H9 (cell line): Measurements from ENCODE around the gene BCKDHA. TPM values are rescaled to one million over a fixed set of nuclear protein-coding genes. Genes with fewer than 3 reads are reported as not detected.

Source experiments
- DNase-seq: peaks from one replicate; pipeline ENCODE4 v3.0.0-alpha.2; 2017
- H2AFZ ChIP-seq: one replicate; pipeline ENCODE4 v1.6.1; 2013; ENCODE audit warnings: mild to moderate bottlenecking, low read length, control low read depth, moderate library complexity
- H2AK5ac ChIP-seq: 2 replicates; pipeline ENCODE4 v1.6.1; 2013; ENCODE audit warnings: low read length, control low read depth, mixed read lengths; ENCODE audit not compliant: insufficient read length
- H2BK120ac ChIP-seq: one replicate; pipeline ENCODE4 v1.6.1; 2013; ENCODE audit warnings: low read depth, mild to moderate bottlenecking, low read length, control low read depth, inconsistent platforms; ENCODE audit not compliant: poor library complexity, severe bottlenecking
- H2BK12ac ChIP-seq: 2 replicates; pipeline ENCODE4 v1.6.1; 2013; ENCODE audit warnings: low read length, control low read depth, mixed read lengths, low read depth; ENCODE audit not compliant: insufficient read length
- H2BK15ac ChIP-seq: 2 replicates; pipeline ENCODE4 v1.6.1; 2013; ENCODE audit warnings: low read depth, low read length, control low read depth
- H2BK20ac ChIP-seq: one replicate; pipeline ENCODE4 v1.6.1; 2013; ENCODE audit warnings: low read depth, mild to moderate bottlenecking, low read length, control low read depth, inconsistent platforms; ENCODE audit not compliant: poor library complexity, severe bottlenecking
- H2BK5ac ChIP-seq: 2 replicates; pipeline ENCODE4 v1.6.1; 2013; ENCODE audit warnings: low read length, control low read depth, mixed read lengths; ENCODE audit not compliant: insufficient read length
- H3K14ac ChIP-seq: 2 replicates; pipeline ENCODE4 v1.6.1; 2013; ENCODE audit warnings: low read length, control low read depth; ENCODE audit not compliant: insufficient read depth
- H3K18ac ChIP-seq: 2 replicates; pipeline ENCODE4 v1.6.1; 2013; ENCODE audit warnings: low read depth, mild to moderate bottlenecking, mixed read lengths, low read length, control low read depth; ENCODE audit not compliant: insufficient read length
- H3K23ac ChIP-seq: 2 replicates; pipeline ENCODE4 v1.6.1; 2013; ENCODE audit warnings: low read length, control low read depth, mixed read lengths, low read depth; ENCODE audit not compliant: insufficient read length
- H3K23me2 ChIP-seq: 2 replicates; pipeline ENCODE4 v1.6.1; 2013; ENCODE audit warnings: low read depth, mild to moderate bottlenecking, mixed read lengths, low read length, control low read depth; ENCODE audit not compliant: insufficient read length, poor library complexity, severe bottlenecking
- H3K27ac ChIP-seq: 2 replicates; pipeline ENCODE4 v1.5.1; 2013; ENCODE audit warnings: low read length, control low read depth, mixed read lengths, low read depth; ENCODE audit not compliant: insufficient read length
- H3K27me3 ChIP-seq: 2 replicates; pipeline ENCODE4 v1.6.1; 2013; ENCODE audit warnings: low read length, control low read depth, inconsistent platforms; ENCODE audit not compliant: insufficient read depth
- H3K4ac ChIP-seq: 2 replicates; pipeline ENCODE4 v1.6.1; 2013; ENCODE audit warnings: low read depth, mild to moderate bottlenecking, control low read depth, inconsistent platforms, low read length, moderate library complexity
- H3K4me1 ChIP-seq: 2 replicates; pipeline ENCODE4 v1.6.1; 2013; ENCODE audit warnings: low read length, control low read depth, inconsistent platforms; ENCODE audit not compliant: insufficient read depth
- H3K4me2 ChIP-seq: 2 replicates; pipeline ENCODE4 v1.6.1; 2013; ENCODE audit warnings: low read length, control low read depth, mixed read lengths; ENCODE audit not compliant: insufficient read length, insufficient read depth
- H3K56ac ChIP-seq: 2 replicates; pipeline ENCODE4 v1.6.1; 2013; ENCODE audit warnings: low read depth, mild to moderate bottlenecking, mixed read lengths, low read length, control low read depth; ENCODE audit not compliant: insufficient read length
- H3K79me1 ChIP-seq: 2 replicates; pipeline ENCODE4 v1.6.1; 2013; ENCODE audit warnings: low read depth, mild to moderate bottlenecking, moderate library complexity, low read length, control low read depth, inconsistent platforms; ENCODE audit not compliant: insufficient read depth, poor library complexity, severe bottlenecking
- H3K79me2 ChIP-seq: 2 replicates; pipeline ENCODE4 v1.6.1; 2013; ENCODE audit warnings: low read length, control low read depth, inconsistent platforms; ENCODE audit not compliant: insufficient read depth
- H3K9ac ChIP-seq: 2 replicates; pipeline ENCODE4 v1.6.1; 2013; ENCODE audit warnings: low read length, control low read depth, mixed read lengths; ENCODE audit not compliant: insufficient read length; ENCODE audit errors: extremely low read depth
- H3K9me3 ChIP-seq: one replicate; pipeline ENCODE4 v1.6.1; 2013; ENCODE audit warnings: low read depth, low read length, inconsistent platforms; ENCODE audit not compliant: control insufficient read depth
- H3T11ph ChIP-seq: one replicate; pipeline ENCODE4 v1.6.1; 2013; ENCODE audit warnings: mild to moderate bottlenecking, low read length, control low read depth, inconsistent platforms
- H4K20me1 ChIP-seq: one replicate; pipeline ENCODE4 v1.6.1; 2013; ENCODE audit not compliant: control insufficient read depth, insufficient read length, insufficient read depth
- H4K5ac ChIP-seq: 2 replicates; pipeline ENCODE4 v1.6.1; 2013; ENCODE audit warnings: low read depth, mild to moderate bottlenecking, mixed read lengths, low read length, control low read depth; ENCODE audit not compliant: insufficient read length
- H4K8ac ChIP-seq: replicated peaks from 2 replicates; pipeline ENCODE4 v1.6.1; 2013; ENCODE audit warnings: low read length, control low read depth, mixed read lengths, low read depth; ENCODE audit not compliant: insufficient read length
- H4K91ac ChIP-seq: 2 replicates; pipeline ENCODE4 v1.6.1; 2013; ENCODE audit warnings: low read depth, mild to moderate bottlenecking, moderate library complexity, mixed read lengths, low read length, control low read depth; ENCODE audit not compliant: insufficient read length
- H3K27ac Mint-ChIP-seq, 3 experiments: 2 replicates in 2 of 3; 3 replicates in 1 of 3; pipeline ENCODE4 v1.8.0; 2020 to 2021; ENCODE audit warnings: mixed read lengths in 3 of 3, mild to moderate bottlenecking in 1 of 3, moderate library complexity in 1 of 3
- H3K27me3 Mint-ChIP-seq: 2 replicates; pipeline ENCODE4 v1.8.0; 2021; ENCODE audit warnings: low read depth, mild to moderate bottlenecking, moderate library complexity, mixed read lengths
- H3K36me3 Mint-ChIP-seq, 3 experiments: 2 replicates in 2 of 3; 3 replicates in 1 of 3; pipeline ENCODE4 v1.8.0; 2020 to 2021; ENCODE audit warnings: low read depth in 3 of 3, mixed read lengths in 3 of 3; ENCODE audit not compliant: insufficient read depth in 1 of 3
- H3K4me1 Mint-ChIP-seq, 2 experiments: 2 replicates each; pipeline ENCODE4 v1.8.0; 2020; ENCODE audit warnings: mixed read lengths in 2 of 2
- H3K4me3 Mint-ChIP-seq, 2 experiments: 2 replicates in 1 of 2; 3 replicates in 1 of 2; pipeline ENCODE4 v1.8.0; 2020 to 2021; ENCODE audit warnings: mild to moderate bottlenecking in 2 of 2, mixed read lengths in 2 of 2, moderate library complexity in 1 of 2
- H3K9me3 Mint-ChIP-seq, 2 experiments: 2 replicates in 1 of 2; 3 replicates in 1 of 2; pipeline ENCODE4 v1.8.0; 2020; ENCODE audit warnings: mild to moderate bottlenecking in 2 of 2, mixed read lengths in 2 of 2, moderate library complexity in 1 of 2
- CTCF ChIP-seq: fragments of 200-600 bp; sonication (generic); conservative IDR thresholded peaks from 3 replicates; pipeline ENCODE4 v1.8.0; 2021; ENCODE audit warnings: antibody characterized with exemption, mild to moderate bottlenecking
- WGBS: extraction: QIAGEN DNeasy Blood & Tissue Kit; methylation state at CpG from one replicate; pipeline ENCODE4 v1.1.7; 2013; ENCODE audit warnings: missing lambda C conversion rate, low lambda C conversion rate, mixed read lengths; ENCODE audit not compliant: insufficient read length; ENCODE audit errors: extremely low coverage; 5-methylcytosine and 5-hydroxymethylcytosine counted together
- total RNA-seq: library from RNA; stranded (reverse); gene quantifications from 2 replicates; pipeline ENCODE4 v1.2.1, GENCODE V29; 2021

The BCKDHA gene
- total RNA-seq, 1 experiment from 2014 or later: 21.1 TPM

- H2BK12ac ChIP-seq: no peak overlapping the region
- H3K27me3 ChIP-seq: no peaks in the 10 kb centered on the region
- DNase-seq: no peak
- H2AK5ac ChIP-seq: no peak overlapping the region
- no peak overlapping the region for H3K14ac ChIP-seq
- no peak overlapping the region for H4K5ac ChIP-seq
- TF ChIP-seq CTCF: no peak
- Mint-ChIP-seq H3K36me3 (no peaks in the 10 kb centered on the region), H3K9me3 (peaks cover 2 to 13% of the 10 kb centered on the region in 2 experiments; a peak in 2 of 5 replicates), H3K4me3 (no peak overlapping the region), H3K27ac (no peak overlapping the region), H3K4me1 (no peaks in the 10 kb centered on the region; a peak in 1 of 4 replicates), H3K27me3 (peaks cover 21% of the 10 kb centered on the region)
- no peak overlapping the region for H4K91ac ChIP-seq
- no peaks in the 10 kb centered on the region for H3K23me2 ChIP-seq
- H3K4me1 ChIP-seq: no peaks in the 10 kb centered on the region; the same call in 1 of the 2 replicates
- no peak overlapping the region for H3K4me2 ChIP-seq
- no peak overlapping the region for H2BK15ac ChIP-seq
- H2BK120ac ChIP-seq: no peak overlapping the region
- H3K9ac ChIP-seq: no peak overlapping the region
- no peaks in the 10 kb centered on the region for H4K20me1 ChIP-seq
- no peaks in the 10 kb centered on the region for H3K9me3 ChIP-seq
- WGBS: no CpG with 5 or more reads among the region's 5 CpGs
- no peak overlapping the region for H3K18ac ChIP-seq
- no peak overlapping the region for H2BK5ac ChIP-seq
- H3K4ac ChIP-seq: no peak overlapping the region
- no peak overlapping the region for H3T11ph ChIP-seq
- H3K79me1 ChIP-seq: no peaks in the 10 kb centered on the region
- no peak overlapping the region for H2AFZ ChIP-seq
- H3K27ac ChIP-seq: no peak overlapping the region
- H3K79me2 ChIP-seq: no peaks in the 10 kb centered on the region
- no peak overlapping the region for H3K56ac ChIP-seq
- H4K8ac ChIP-seq: no peak overlapping the region
- H3K23ac ChIP-seq: no peak overlapping the region
- no peak overlapping the region for H2BK20ac ChIP-seq
These were observed 48.0 kb downstream of the BCKDHA start for GRCh38 chr19:41445575-41445974.
